ENCODE results near the gene FLT1.

The FLT1 gene

GRCh38 chr13:28485551-28485950 is 9.4 kb downstream of the FLT1 start:
- DNase-seq (ENCODE audit: low spot score): no peak

- no peak for DNase-seq (ENCODE audit: low spot score)
These were observed 9.8 kb downstream of the FLT1 start for GRCh38 chr13:28485097-28485496.

- DNase-seq (ENCODE audit: low spot score): no peak
These were observed 11.5 kb downstream of the FLT1 start for GRCh38 chr13:28483313-28483931.

GRCh38 chr13:28479005-28479404 is 15.9 kb downstream of the FLT1 start:
- DNase-seq (ENCODE audit: low spot score): no peak

GRCh38 chr13:28478127-28478526 is 16.8 kb downstream of the FLT1 start:
- DNase-seq (ENCODE audit: low spot score): no peak

- DNase-seq (ENCODE audit: low spot score): no peak
These were observed 17.3 kb downstream of the FLT1 start for GRCh38 chr13:28477709-28477973.

- DNase-seq (ENCODE audit: low spot score): no peak
These were observed 17.8 kb downstream of the FLT1 start for GRCh38 chr13:28476919-28477708.

- DNase-seq (ENCODE audit: low spot score): no peak
These were observed 18.8 kb downstream of the FLT1 start for GRCh38 chr13:28475916-28476725.

GRCh38 chr13:28474491-28475134 is 20.3 kb downstream of the FLT1 start:
- no peak for DNase-seq (ENCODE audit: low spot score)

- DNase-seq (ENCODE audit: low spot score): no peak
These were observed 21.9 kb downstream of the FLT1 start for GRCh38 chr13:28473044-28473443.

- no peak for DNase-seq (ENCODE audit: low spot score)
These were observed 23.5 kb downstream of the FLT1 start for GRCh38 chr13:28471421-28471820.

- DNase-seq (ENCODE audit: low spot score): no peak
These were observed 24.6 kb downstream of the FLT1 start for GRCh38 chr13:28470296-28470695.

- DNase-seq (ENCODE audit: low spot score): no peak
These were observed 25.6 kb downstream of the FLT1 start for GRCh38 chr13:28469316-28469715.

- DNase-seq (ENCODE audit: low spot score): no peak
These were observed 26.7 kb downstream of the FLT1 start for GRCh38 chr13:28468023-28468915.

- no peak for DNase-seq (ENCODE audit: low spot score)
These were observed 27.9 kb downstream of the FLT1 start for GRCh38 chr13:28467034-28467433.

- no peak for DNase-seq (ENCODE audit: low spot score)
These were observed 28.8 kb downstream of the FLT1 start for GRCh38 chr13:28466151-28466550.

GRCh38 chr13:28464861-28465460 is 30.0 kb downstream of the FLT1 start:
- DNase-seq (ENCODE audit: low spot score): no peak

- no peak for DNase-seq (ENCODE audit: low spot score)
These were observed 31.4 kb downstream of the FLT1 start for GRCh38 chr13:28463481-28463880.

- no peak for DNase-seq (ENCODE audit: low spot score)
These were observed 35.0 kb downstream of the FLT1 start for GRCh38 chr13:28459911-28460310.

- DNase-seq (ENCODE audit: low spot score): no peak
These were observed 36.3 kb downstream of the FLT1 start for GRCh38 chr13:28458608-28459007.

GRCh38 chr13:28458051-28458450 is 36.9 kb downstream of the FLT1 start:
- DNase-seq (ENCODE audit: low spot score): no peak
